H1 (cell line): ENCODE results near the gene HDDC3. TPM values are rescaled to one million over a fixed set of nuclear protein-coding genes. Genes with fewer than 3 reads are reported as not detected.

Source experiments
- CTCF ChIA-PET: fragments of 300-600 bp; sonication (Branson Sonifier 250); formaldehyde crosslinking; loops from one replicate; lab custom pipeline; 2021; ENCODE audit not compliant: partially characterized antibody; lab: Charles Lee
- POLR2A ChIA-PET: fragments of 300-600 bp; sonication (Branson Sonifier 250); formaldehyde crosslinking; loops from one replicate; lab custom pipeline; 2021; ENCODE audit warnings: inconsistent platforms; ENCODE audit not compliant: partially characterized antibody; lab: Charles Lee
- DNase-seq, 2 experiments: peaks; one replicate each; pipeline versions ENCODE4 v3.0.0 to v3.0.0-alpha.2; 2010 to 2022; ENCODE audit warnings: low spot score in 2 of 2, low read depth in 1 of 2, mixed read lengths in 1 of 2
- FAIRE-seq: peaks from 2 replicates; lab custom pipeline; 2011; peaks lifted over from hg19 to GRCh38; lab: Jason Lieb, UNC
- H2AFZ ChIP-seq: 2 replicates; pipeline ENCODE4 v1.8.1; 2012; ENCODE audit warnings: low read length, inconsistent platforms
- H2AK5ac ChIP-seq: 2 replicates; pipeline ENCODE4 v1.6.1; 2013; ENCODE audit warnings: low read depth, low read length
- H2BK120ac ChIP-seq: replicated peaks from 2 replicates; pipeline ENCODE3; 2013; ENCODE audit warnings: low read depth, low read length, inconsistent platforms
- H2BK12ac ChIP-seq: 2 replicates; pipeline ENCODE4 v1.6.1; 2013; ENCODE audit warnings: low read depth, low read length
- H2BK15ac ChIP-seq: 2 replicates; pipeline ENCODE4 v1.6.1; 2013; ENCODE audit warnings: low read length
- H2BK20ac ChIP-seq: 2 replicates; pipeline ENCODE4 v1.6.1; 2013; ENCODE audit warnings: low read length
- H2BK5ac ChIP-seq: 2 replicates; pipeline ENCODE4 v1.6.1; 2013; ENCODE audit warnings: low read depth, low read length
- H3K14ac ChIP-seq: 2 replicates; pipeline ENCODE4 v1.6.1; 2013; ENCODE audit warnings: inconsistent platforms; ENCODE audit not compliant: insufficient read length
- H3K18ac ChIP-seq: 2 replicates; pipeline ENCODE4 v1.6.1; 2013; ENCODE audit warnings: low read length; ENCODE audit errors: extremely low read depth
- H3K23ac ChIP-seq: 2 replicates; pipeline ENCODE4 v1.6.1; 2013; ENCODE audit warnings: inconsistent platforms; ENCODE audit not compliant: insufficient read length
- H3K23me2 ChIP-seq: 2 replicates; pipeline ENCODE4 v1.6.1; 2013; ENCODE audit warnings: low read depth, low read length
- H3K27ac ChIP-seq: 2 replicates; pipeline ENCODE4 v1.6.1; 2011; ENCODE audit warnings: low read depth, low read length, inconsistent platforms
- H3K27me3 ChIP-seq, 4 experiments: replicated peaks in 1 of 4; 1 replicate in 1 of 4; 2 replicates in 3 of 4; pipeline versions ENCODE4 v1.6.1 to v1.8.1; 2011 to 2013; ENCODE audit warnings: low read length in 3 of 4, mild to moderate bottlenecking in 3 of 4, inconsistent platforms in 2 of 4, mixed read lengths in 2 of 4, moderate library complexity in 1 of 4; ENCODE audit not compliant: control insufficient read depth in 3 of 4, insufficient read depth in 3 of 4; ENCODE audit errors: extremely low read depth in 1 of 4
- H3K36me3 ChIP-seq, 4 experiments: 2 replicates each; pipeline versions ENCODE4 v1.6.1 to v1.8.1; 2011 to 2013; ENCODE audit warnings: mild to moderate bottlenecking in 4 of 4, low read length in 3 of 4, moderate library complexity in 2 of 4, control low read depth in 1 of 4, inconsistent platforms in 1 of 4; ENCODE audit not compliant: insufficient read depth in 4 of 4, control insufficient read depth in 2 of 4
- H3K4ac ChIP-seq: replicated peaks from 2 replicates; pipeline ENCODE3; 2013; ENCODE audit warnings: low read length, low read depth, mixed read lengths, inconsistent platforms; ENCODE audit not compliant: insufficient read length
- H3K4me1 ChIP-seq, 4 experiments: replicated peaks in 1 of 4; 1 replicate in 1 of 4; 2 replicates in 3 of 4; pipeline versions ENCODE4 v1.6.1 to v1.8.1; 2011 to 2013; ENCODE audit warnings: low read length in 3 of 4, inconsistent platforms in 2 of 4, mixed read lengths in 1 of 4; ENCODE audit not compliant: insufficient read depth in 4 of 4, control insufficient read depth in 3 of 4
- H3K4me2 ChIP-seq, 2 experiments: 2 replicates each; pipeline versions ENCODE4 v1.6.1 to v1.8.1; 2011 to 2013; ENCODE audit warnings: low read depth in 2 of 2, low read length in 2 of 2, control low read depth in 1 of 2, inconsistent platforms in 1 of 2, mild to moderate bottlenecking in 1 of 2; ENCODE audit not compliant: insufficient read depth in 1 of 2
- H3K4me3 ChIP-seq, 4 experiments: fragments of 200-600, 300-600 bp in 1 of 4; sonication (generic), shearing (Covaris generic), sonication (Bioruptor Twin) in 1 of 4; 2 replicates each; pipeline versions ENCODE4 v1.5.1 to v1.8.1; 2011 to 2016; ENCODE audit warnings: low read length in 4 of 4, low read depth in 3 of 4, control low read depth in 2 of 4, inconsistent platforms in 2 of 4, mild to moderate bottlenecking in 2 of 4, mixed read lengths in 1 of 4, moderate library complexity in 1 of 4; ENCODE audit not compliant: insufficient read depth in 2 of 4; ENCODE audit errors: extremely low read depth in 1 of 4
- H3K56ac ChIP-seq: replicated peaks from 2 replicates; pipeline ENCODE3; 2013; ENCODE audit warnings: low read depth, mild to moderate bottlenecking, mixed read lengths, low read length, inconsistent platforms; ENCODE audit not compliant: insufficient read length
- H3K79me1 ChIP-seq: 2 replicates; pipeline ENCODE4 v1.6.1; 2013; ENCODE audit warnings: low read depth, low read length, control low read depth
- H3K79me2 ChIP-seq, 2 experiments: 2 replicates each; pipeline versions ENCODE4 v1.6.1 to v1.8.1; 2012 to 2013; ENCODE audit warnings: low read length in 2 of 2, mild to moderate bottlenecking in 2 of 2, inconsistent platforms in 1 of 2; ENCODE audit not compliant: insufficient read depth in 2 of 2, control insufficient read depth in 1 of 2
- H3K9ac ChIP-seq, 4 experiments: replicated peaks in 1 of 4; 1 replicate in 1 of 4; 2 replicates in 3 of 4; pipeline versions ENCODE4 v1.6.1 to v1.8.1; 2011 to 2013; ENCODE audit warnings: low read depth in 3 of 4, low read length in 3 of 4, control low read depth in 2 of 4, mild to moderate bottlenecking in 2 of 4, moderate library complexity in 2 of 4, inconsistent platforms in 1 of 4; ENCODE audit errors: extremely low read depth in 1 of 4
- H3K9me3 ChIP-seq, 2 experiments: 2 replicates each; pipeline versions ENCODE4 v1.6.1 to v1.8.1; 2012 to 2013; ENCODE audit warnings: mild to moderate bottlenecking in 2 of 2, moderate library complexity in 2 of 2, control low read depth in 1 of 2, inconsistent platforms in 1 of 2, low read depth in 1 of 2, low read length in 1 of 2, mixed read lengths in 1 of 2; ENCODE audit not compliant: insufficient read depth in 2 of 2
- H4K20me1 ChIP-seq, 2 experiments: replicated peaks in 1 of 2; 2 replicates each; pipeline versions ENCODE3 to v1.8.1; 2011 to 2013; ENCODE audit warnings: inconsistent platforms in 2 of 2, low read length in 2 of 2, mild to moderate bottlenecking in 1 of 2; ENCODE audit not compliant: insufficient read depth in 2 of 2, control insufficient read depth in 1 of 2
- H4K5ac ChIP-seq: 2 replicates; pipeline ENCODE4 v1.6.1; 2013; ENCODE audit warnings: low read length, low read depth, mixed read lengths, inconsistent platforms; ENCODE audit not compliant: insufficient read length
- H4K8ac ChIP-seq: 2 replicates; pipeline ENCODE4 v1.8.0; 2013; ENCODE audit warnings: mild to moderate bottlenecking, moderate library complexity, low read length, inconsistent platforms; ENCODE audit not compliant: insufficient read depth; ENCODE audit errors: extremely low read depth
- H4K91ac ChIP-seq: replicated peaks from 2 replicates; pipeline ENCODE3; 2013; ENCODE audit warnings: low read length, mixed read lengths, inconsistent platforms; ENCODE audit not compliant: insufficient read length
- NRF1 ChIP-seq: IDR thresholded peaks from 2 replicates; pipeline ENCODE4 v1.6.1; 2011; ENCODE audit warnings: mild to moderate bottlenecking, low read depth, low read length, improper control_type of control experiment
- RFX5 ChIP-seq: IDR thresholded peaks from 2 replicates; pipeline ENCODE4 v1.6.1; 2011; ENCODE audit warnings: low read depth, low read length, improper control_type of control experiment, borderline replicate concordance
- TBP ChIP-seq: IDR thresholded peaks from 2 replicates; pipeline ENCODE4 v1.6.1; 2011; ENCODE audit warnings: low read depth, low read length, improper control_type of control experiment
- WGBS, 2 experiments: shearing (Covaris generic) in 1 of 2; methylation state at CpG; one replicate each; pipeline versions ENCODE4 v1.1.6 to v1.1.7; 2013 to 2015; ENCODE audit warnings: low lambda C conversion rate in 2 of 2, mixed read lengths in 2 of 2, inconsistent platforms in 1 of 2, low coverage in 1 of 2, missing lambda C conversion rate in 1 of 2; ENCODE audit not compliant: insufficient replicate concordance in 2 of 2, insufficient coverage in 1 of 2, insufficient read length in 1 of 2; ENCODE audit errors: extremely low coverage in 1 of 2, missing lambda C conversion rate in 1 of 2; 5-methylcytosine and 5-hydroxymethylcytosine counted together
- polyA plus RNA-seq, 7 experiments: library from polyadenylated mRNA; depleted of rRNA in 3 of 7; stranded (reverse) in 5 of 7; unstranded in 2 of 7; fragments of >200 nt in 5 of 7; fragments of 200-250 nt in 2 of 7; gene quantifications; 1 replicate in 5 of 7; 2 replicates in 1 of 7; 4 replicates in 1 of 7; pipeline versions ENCODE4 v1.2.1 to v1.2.3, GENCODE V29; 2011 to 2013; ENCODE audit warnings: missing spikeins in 2 of 7, mixed read lengths in 2 of 7
- total RNA-seq: library from RNA; stranded (reverse); fragmentation: NEBNext Ultra II Directional; extraction: Animal tissue kit (Norgen Biotek cat#: 25700); gene quantifications from 2 replicates; pipeline ENCODE4 v1.2.1, GENCODE V29; 2021

The HDDC3 gene
- total and polyA plus RNA-seq, 2 of the 8 experiments (the other 6 are each of a cell fraction or from before 2014, with no cell fraction given), result 16.3 to 16.5 TPM

DNA sequence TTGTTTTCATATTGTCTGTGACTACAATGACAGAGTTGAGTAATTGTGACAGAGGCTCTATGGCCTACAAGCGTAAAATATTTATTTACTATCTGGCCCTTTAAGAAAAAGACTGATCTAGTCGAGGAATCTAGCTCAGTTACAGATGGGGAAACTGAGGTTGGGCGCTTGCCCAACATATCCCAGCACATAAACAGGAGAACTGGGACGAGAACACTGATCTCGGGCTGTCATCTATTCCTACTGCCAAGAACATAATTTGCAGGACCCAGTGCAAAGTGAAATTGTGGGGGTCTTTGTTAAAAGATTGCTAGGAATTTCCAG is 46.1 kb downstream of the HDDC3 start:
- DNase-seq (no peak), FAIRE-seq (no peak)
- no peaks in the 10 kb centered on the region; the same call in 1 of the 2 replicates for H3K23me2 ChIP-seq
- no peaks in the 10 kb centered on the region; the same call in 1 of the 2 replicates for H3K79me1 ChIP-seq
- no peak overlapping the region for H4K91ac ChIP-seq
- no peak overlapping the region for H2AK5ac ChIP-seq
- no peak overlapping the region for H3K27ac ChIP-seq
- no peak overlapping the region for H3K23ac ChIP-seq
- H2BK12ac ChIP-seq, result no peak overlapping the region
- H3K79me2 ChIP-seq, result no peaks in the 10 kb centered on the region
- H4K8ac ChIP-seq, result no peak overlapping the region
- peaks cover 0 to 24% (median 15%) of the 10 kb centered on the region in 4 experiments; a peak in 6 of 7 replicates for H3K4me1 ChIP-seq
- no peak overlapping the region for H3K9ac ChIP-seq
- H3K56ac ChIP-seq, result no peak overlapping the region
- H4K20me1 ChIP-seq, result peaks cover 0 to 4% of the 10 kb centered on the region in 2 experiments
- CTCF ChIA-PET, result interaction anchor here (0.7 to 5.5 kb wide), 52 partner anchors 13 to 593 kb away, joined by 3 to 132 read pairs (median 6); partner anchors contain the start of genes FURIN, HDDC3, MAN2A2 and UNC45A
- no peak overlapping the region for H3K18ac ChIP-seq
- H2AFZ ChIP-seq, result no peak overlapping the region
- no peak overlapping the region for H2BK15ac ChIP-seq
- POLR2A ChIA-PET, result interaction anchor here (0.7 to 4.7 kb wide), 6 partner anchors 9 to 331 kb away, joined by 3 to 22 read pairs (median 4); partner anchors contain the start of gene UNC45A
- H4K5ac ChIP-seq, result no peak overlapping the region
- no peak overlapping the region for H2BK120ac ChIP-seq
- H2BK20ac ChIP-seq, result no peak overlapping the region
- no peak overlapping the region for H3K4ac ChIP-seq
- H3K4me3 ChIP-seq, result no peak overlapping the region
- no peak overlapping the region for H2BK5ac ChIP-seq
- no peaks in the 10 kb centered on the region for H3K9me3 ChIP-seq
- no peaks in the 10 kb centered on the region for H3K27me3 ChIP-seq
- peaks cover 0 to 3% (median 0%) of the 10 kb centered on the region in 4 experiments; a peak in 1 of 8 replicates for H3K36me3 ChIP-seq
- no peak overlapping the region for H3K4me2 ChIP-seq
- WGBS, 2 experiments, result 65% methylated on average over 5 of the region's 5 CpGs; no CpG with 5 or more reads in 1 of the 2 experiments
- H3K14ac ChIP-seq, result no peak overlapping the region
- TF ChIP-seq RFX5 (no peak), NRF1 (no peak), TBP (no peak)
